Breast epithelium (tissue), 3 donors: ENCODE data around the gene ADORA1.

Experiments used
- CTCF ChIP-seq, 3 donors: fragments of 450-650 bp; IDR thresholded peaks; one replicate each; pipeline ENCODE4 v1.5.1; 2016 to 2017; ENCODE audit warnings: antibody characterized with exemption in 3 of 3, mild to moderate bottlenecking in 3 of 3, moderate library complexity in 3 of 3
- POLR2A ChIP-seq: fragments of 450-650 bp; IDR thresholded peaks from one replicate; pipeline ENCODE4 v1.6.1; 2016; ENCODE audit warnings: antibody characterized with exemption, mild to moderate bottlenecking, moderate library complexity
- POLR2AphosphoS5 ChIP-seq, 3 donors: sonication (generic); formaldehyde crosslinking; IDR thresholded peaks; one replicate each; pipeline ENCODE4 v1.6.1; 2017; ENCODE audit warnings: antibody characterized with exemption in 3 of 3

- TF ChIP-seq POLR2AphosphoS5 (IDR thresholded peaks at IDR 0.05) (no peak), CTCF (IDR thresholded peaks at IDR 0.05) (no peak), POLR2A (no peak)
Measured at GRCh38 chr1:203189951-203190352, 62.4 kb downstream of the ADORA1 start.
